UCSD-AML1 (cell line): ENCODE data around the gene CACNG5.
A peak's percentile ranks its signal among the peaks of the same experiment; 100 is the strongest.

Experiments
- DNase-seq: peaks from one replicate; lab custom pipeline; 2025; ENCODE audit not compliant: unreplicated experiment; lab: John Stamatoyannopoulos, UW

Gene CACNG5

GRCh38 chr17:66849032-66849655, 14.2 kb downstream of the CACNG5 start:
- DNase-seq = no peak

GRCh38 chr17:66849851-66850580, 15.1 kb downstream of the CACNG5 start:
- DNase-seq = no peak

GRCh38 chr17:66850692-66851091, 15.8 kb downstream of the CACNG5 start:
- DNase-seq = no peak

GRCh38 chr17:66855204-66855603, 20.3 kb downstream of the CACNG5 start:
- no peak for DNase-seq

- DNase-seq = no peak
These were observed 23.5 kb downstream of the CACNG5 start for GRCh38 chr17:66858226-66859083.

GRCh38 chr17:66859353-66859752, 24.4 kb downstream of the CACNG5 start:
- no peak for DNase-seq

- DNase-seq = no peak
These were observed 25.3 kb downstream of the CACNG5 start for GRCh38 chr17:66860204-66860603.

GRCh38 chr17:66863820-66864219, 28.9 kb downstream of the CACNG5 start:
- DNase-seq = no peak

GRCh38 chr17:66865151-66865550, 30.2 kb downstream of the CACNG5 start:
- no peak for DNase-seq

GRCh38 chr17:66873962-66874361, 39.0 kb downstream of the CACNG5 start:
- DNase-seq = no peak

- DNase-seq = no peak
These were observed 50.0 kb downstream of the CACNG5 start for GRCh38 chr17:66884931-66885330.

- no peak for DNase-seq
These were observed 50.5 kb downstream of the CACNG5 start for GRCh38 chr17:66885417-66885816.

GRCh38 chr17:66889480-66890230, 54.7 kb downstream of the CACNG5 start:
- DNase-seq = no peak

- DNase-seq = no peak
These were observed 57.3 kb downstream of the CACNG5 start for GRCh38 chr17:66892246-66892645.

- DNase-seq = no peak
These were observed 58.5 kb downstream of the CACNG5 start for GRCh38 chr17:66893382-66893781.

GRCh38 chr17:66893863-66894262, 58.9 kb downstream of the CACNG5 start:
- no peak for DNase-seq

- no peak for DNase-seq
These were observed 62.2 kb downstream of the CACNG5 start for GRCh38 chr17:66897141-66897540.

- DNase-seq = no peak
These were observed 63.6 kb downstream of the CACNG5 start for GRCh38 chr17:66898536-66898935.

- no peak for DNase-seq
These were observed 65.5 kb downstream of the CACNG5 start for GRCh38 chr17:66900126-66901010.

- DNase-seq = peak; percentile 16
These were observed 68.4 kb downstream of the CACNG5 start for GRCh38 chr17:66903296-66903695.
